ENCODE data around the gene PKD1.
"Not testable (repeated sequence)": the region's sequence is repeated elsewhere in the genome, so short reads cannot be mapped to it uniquely, and the experiment has no call there.

GRCh38 chr16:2108446-2109270 lies 27.0 kb downstream of the PKD1 start:
- TF ChIP-seq POLR2A, CTCF, POLR2AphosphoS5, EP300 (IDR thresholded peaks at IDR 0.05): not testable (repeated sequence)
